Hematopoietic multipotent progenitor cell treated with erythropoietin and hydrocortisone succinate and interleukin-3 and kit ligand, for 6 days (in vitro differentiated cells): ENCODE results near the gene PROCR.
"Not testable (repeated sequence)": the region's sequence is repeated elsewhere in the genome, so short reads cannot be mapped to it uniquely, and the experiment has no call there.

Source experiments
- DNase-seq: peaks from one replicate; pipeline ENCODE4 v3.0.0-alpha.2; 2015

PROCR gene

GRCh38 chr20:35171753-35172433 lies at the start of gene PROCR:
Gene PROCR (plus strand): TSS chr20:35172072. CDS start chr20:35172155, 83 bp downstream.
- DNase-seq = peak; percentile 72

DNA sequence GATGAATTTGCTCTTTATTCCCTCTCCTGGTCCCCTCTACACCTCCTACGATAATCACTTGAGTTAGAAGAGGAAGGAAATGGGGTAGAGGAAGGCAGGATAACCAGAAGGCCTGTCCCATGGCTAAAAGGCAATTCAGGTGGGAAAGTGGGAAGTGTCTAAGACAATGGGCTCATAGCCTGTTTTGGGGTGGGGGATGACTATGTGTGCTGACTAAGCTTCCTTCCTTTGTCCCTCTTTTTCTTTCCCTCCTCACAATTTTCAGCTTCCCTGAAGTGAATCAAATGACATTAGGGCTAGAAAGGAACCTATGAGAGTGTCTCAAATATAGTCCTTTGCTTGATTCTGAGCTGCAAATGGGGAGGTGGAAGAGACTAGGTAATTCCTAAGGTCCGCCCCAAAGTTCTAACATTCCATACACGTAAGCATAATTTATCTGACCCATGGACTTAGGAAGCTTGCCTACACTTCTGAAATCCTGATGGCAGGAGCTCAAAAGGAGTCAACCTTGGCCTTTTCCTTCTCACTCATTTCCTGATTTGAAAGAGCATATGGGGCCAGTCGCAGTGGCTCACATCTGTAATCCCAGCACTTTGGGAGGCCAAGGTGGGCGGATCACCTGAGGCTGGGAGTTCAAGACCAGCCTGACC lies 49.0 kb upstream of the PROCR start:
- DNase-seq = no peak

DNA sequence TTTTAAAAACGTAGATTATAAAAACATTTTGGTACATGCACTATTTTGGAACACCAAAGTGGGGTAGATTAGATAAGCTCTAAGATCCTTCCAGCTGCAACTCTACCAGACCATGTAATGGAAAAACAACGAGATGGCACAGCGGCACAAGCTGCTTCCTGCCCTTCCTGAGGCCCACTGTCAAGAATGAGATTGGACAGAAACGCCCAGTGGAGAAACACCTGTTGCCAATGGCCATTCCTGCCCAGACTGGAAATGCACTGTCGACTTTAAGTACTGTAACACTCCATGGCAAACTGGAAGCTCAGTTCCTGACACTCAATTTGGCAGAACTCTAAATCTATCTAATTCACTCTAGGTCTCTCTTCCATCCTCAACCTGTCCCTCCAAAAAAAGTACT lies 46.1 kb upstream of the PROCR start:
- no peak for DNase-seq

- no peak for DNase-seq
Measured at GRCh38 chr20:35129647-35130069, 42.2 kb upstream of the PROCR start.

GRCh38 chr20:35131934-35132333 lies 39.9 kb upstream of the PROCR start:
- DNase-seq = no peak

- no peak for DNase-seq
Measured at GRCh38 chr20:35133031-35133430, 38.8 kb upstream of the PROCR start.

DNA sequence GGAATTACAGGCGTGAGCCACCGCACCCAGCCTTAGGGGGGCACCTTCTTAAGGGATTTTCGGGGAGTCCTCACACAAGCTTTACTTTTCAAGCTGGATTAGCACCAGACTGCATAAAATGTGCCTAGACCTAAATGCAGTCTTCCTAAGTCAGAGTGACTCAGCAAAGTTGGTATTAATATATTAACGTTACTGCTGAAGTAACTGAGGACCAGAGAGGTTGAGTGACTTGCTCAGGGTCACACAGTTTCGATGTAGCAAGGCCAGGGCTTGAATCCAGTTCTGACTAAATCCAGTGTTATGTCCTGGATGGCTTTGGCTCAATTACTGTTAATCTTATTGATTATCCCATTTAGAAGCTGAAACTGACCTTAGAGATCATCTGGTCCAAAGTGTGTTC lies 38.1 kb upstream of the PROCR start:
- DNase-seq = peak; percentile 35

GRCh38 chr20:35134472-35134871 lies 37.4 kb upstream of the PROCR start:
- no peak for DNase-seq

- no peak for DNase-seq
Measured at GRCh38 chr20:35134880-35135279, 37.0 kb upstream of the PROCR start.

DNA sequence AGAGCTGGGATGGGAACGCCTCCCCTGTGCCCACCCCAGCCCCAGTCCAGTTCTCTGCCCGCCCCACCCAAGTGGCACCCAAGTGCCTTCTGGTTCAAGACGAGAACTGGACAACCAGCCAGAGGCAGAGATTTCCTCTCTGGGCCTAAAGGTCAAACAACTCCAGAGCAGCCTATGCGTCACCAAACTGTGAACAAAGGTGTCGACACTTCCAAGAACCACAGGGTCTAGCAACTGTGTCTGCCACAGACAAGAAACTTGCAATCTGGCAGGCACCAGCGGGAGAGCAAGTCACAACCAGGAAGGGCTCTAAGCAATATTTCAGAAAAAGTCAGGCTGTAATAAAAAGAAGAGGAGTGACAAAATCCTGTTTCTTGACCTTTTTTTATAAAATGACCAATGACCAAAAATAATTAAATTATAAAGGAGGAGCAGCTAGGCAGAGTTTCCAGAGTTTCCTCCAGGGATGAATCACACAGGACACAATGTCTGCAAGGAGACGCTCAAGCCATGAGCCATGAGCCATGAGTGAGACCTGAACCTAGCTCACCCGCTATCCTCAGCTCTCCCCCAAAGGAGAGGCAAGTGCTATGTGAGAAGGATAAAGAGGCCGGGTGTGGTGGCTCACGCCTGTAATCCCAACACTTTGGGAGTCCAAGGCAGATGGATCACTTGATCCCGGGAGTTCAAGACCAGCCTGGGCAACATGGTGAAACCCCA lies 35.8 kb upstream of the PROCR start:
- no peak for DNase-seq

GRCh38 chr20:35144694-35145093 lies 27.2 kb upstream of the PROCR start:
- peak; percentile 69 for DNase-seq

DNA sequence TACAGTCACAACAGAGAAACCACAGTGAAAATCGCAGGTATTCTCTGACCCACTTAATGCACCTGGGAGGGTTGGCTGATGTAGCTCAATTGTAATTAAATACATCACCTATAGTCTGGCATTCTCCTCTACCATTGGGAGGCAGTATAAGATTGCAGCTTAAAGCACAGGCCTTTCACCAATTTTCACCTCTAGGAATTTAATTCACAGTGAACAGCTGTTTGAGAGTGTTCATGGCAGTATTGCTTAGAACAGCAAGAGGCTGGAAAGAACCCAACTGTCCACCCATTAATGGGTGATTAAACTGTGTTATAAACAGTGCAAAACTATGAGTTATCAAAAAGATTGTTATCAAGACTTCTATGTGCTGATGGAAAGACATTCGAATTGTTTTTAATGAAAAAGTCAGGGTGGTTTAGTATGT lies 26.7 kb upstream of the PROCR start:
- DNase-seq = peak; percentile 86

DNA sequence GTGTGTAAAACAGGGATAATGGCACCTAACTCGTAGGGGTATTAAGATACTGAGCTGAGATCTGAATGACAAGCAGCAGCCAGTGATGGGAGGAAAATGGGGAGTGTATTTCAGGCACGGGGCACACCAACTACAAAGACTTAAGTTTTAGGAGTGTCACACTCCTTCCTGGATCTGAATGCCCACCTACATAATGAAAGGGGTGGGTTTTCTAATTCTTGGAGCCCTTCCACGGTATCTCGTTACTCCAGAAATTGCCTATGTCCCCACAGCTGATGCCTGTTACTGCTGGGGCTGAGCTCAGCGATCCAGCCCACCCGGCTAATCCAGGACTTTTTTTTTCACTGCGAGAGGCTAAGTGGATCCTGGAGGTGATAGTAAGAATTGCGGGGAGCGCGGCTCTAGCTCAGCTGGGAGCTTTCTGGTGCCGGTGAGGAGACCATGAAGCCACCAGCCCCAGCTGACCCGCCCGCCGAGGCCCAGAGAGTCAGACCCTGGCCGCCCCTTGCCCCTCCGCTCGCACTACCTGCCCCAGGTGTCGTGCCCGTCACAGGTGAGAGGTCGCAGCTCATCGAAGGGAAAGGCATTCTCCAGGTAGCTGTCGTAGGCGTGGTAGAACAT lies 25.5 kb upstream of the PROCR start:
- DNase-seq = peak; percentile 66

DNA sequence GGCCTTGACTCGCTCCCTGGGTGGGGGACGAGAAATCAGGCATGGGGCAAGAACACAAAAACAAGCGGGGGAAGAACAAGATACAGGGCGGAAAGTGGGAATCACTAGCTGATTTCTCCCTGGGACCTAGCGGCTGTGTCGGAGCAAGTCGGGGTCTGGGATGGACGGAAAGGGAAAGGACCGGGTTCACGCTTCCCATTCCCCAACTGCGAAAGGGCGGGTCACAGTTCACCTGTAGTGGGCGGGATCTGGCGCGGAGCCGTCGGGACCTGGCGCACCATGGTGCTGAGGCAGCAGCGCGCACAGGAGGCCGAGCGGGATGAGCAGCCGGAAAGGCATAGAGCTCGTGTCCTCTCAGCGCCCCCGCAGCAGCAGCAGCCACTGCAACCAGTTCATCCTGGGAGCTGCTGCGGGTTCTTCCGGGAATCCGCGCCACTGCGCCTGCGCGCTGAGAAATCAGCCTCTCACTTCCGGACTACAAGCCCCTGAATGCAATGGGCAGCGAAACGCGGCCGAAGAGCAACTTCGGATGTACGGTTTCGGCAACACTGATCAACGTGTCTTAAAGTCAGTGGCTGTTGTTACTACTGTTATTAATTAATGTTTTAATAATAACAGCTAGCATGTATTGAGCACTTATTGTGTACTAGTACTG lies 24.8 kb upstream of the PROCR start, which contains the start of gene EDEM2:
TSS of gene EDEM2 (minus strand) at position 417 of the 655 bp plus-strand sequence. CDS start at position 339, 78 bp downstream.
- DNase-seq = peak; percentile 97

DNA sequence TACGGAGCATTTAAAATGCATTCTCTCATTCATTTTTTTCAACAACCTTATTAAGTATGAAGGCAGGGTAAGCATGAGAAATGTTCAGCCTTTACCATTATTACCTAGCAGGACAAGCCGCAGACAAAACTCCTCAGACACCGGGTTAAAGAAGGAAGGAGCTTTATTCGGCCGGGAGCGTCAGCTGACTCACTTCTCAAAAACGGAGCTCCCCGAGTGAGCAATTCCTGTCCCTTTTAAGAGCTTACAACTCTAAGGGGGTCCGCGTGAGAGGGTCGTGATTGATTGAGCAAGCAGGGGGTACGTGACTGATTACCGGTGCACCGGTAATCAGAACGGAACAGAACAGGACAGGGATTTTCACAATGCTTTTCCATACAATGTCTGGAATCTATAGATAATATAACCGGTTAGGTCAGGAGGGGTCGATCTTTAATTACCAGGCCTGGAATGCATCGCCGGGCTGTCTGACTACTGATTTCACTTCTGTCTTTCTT lies 24.2 kb upstream of the PROCR start:
- DNase-seq = peak; percentile 68

- no peak for DNase-seq
Measured at GRCh38 chr20:35150846-35151579, 20.9 kb upstream of the PROCR start.

DNA sequence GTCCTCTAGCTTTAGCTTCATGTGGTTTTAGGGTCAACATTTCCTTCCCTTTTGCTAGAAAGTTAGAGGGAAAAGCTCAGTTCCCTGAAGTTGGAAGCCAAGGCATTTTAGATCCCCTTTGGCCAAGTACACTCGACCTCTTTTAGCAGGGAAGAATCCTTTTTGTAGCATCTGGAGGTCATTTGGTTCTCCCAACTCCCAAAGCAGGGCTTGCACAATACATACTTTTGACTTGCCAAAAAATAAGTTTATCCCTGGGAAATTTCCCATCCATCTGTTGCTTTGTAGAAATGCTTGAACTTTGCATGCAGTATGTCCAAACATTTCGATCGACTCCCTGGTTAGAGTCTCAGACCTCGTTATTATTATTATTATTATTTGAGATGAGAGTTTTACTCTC lies 20.1 kb upstream of the PROCR start:
- no peak for DNase-seq

GRCh38 chr20:35155936-35156335 lies 15.9 kb upstream of the PROCR start:
- no peak for DNase-seq

GRCh38 chr20:35156978-35157377 lies 14.9 kb upstream of the PROCR start:
- no peak for DNase-seq

- DNase-seq = not testable (repeated sequence)
Measured at GRCh38 chr20:35160341-35160740, 11.5 kb upstream of the PROCR start.

GRCh38 chr20:35164531-35164930 lies 7.3 kb upstream of the PROCR start:
- not testable (repeated sequence) for DNase-seq
